ENCODE measurements around the gene XAGE2. TPM values are rescaled to one million over a fixed set of nuclear protein-coding genes. Genes with fewer than 3 reads are reported as not detected.

XAGE2 gene
- total RNA-seq, 2 experiments from 2014 or later: not detected

GRCh38 chrX:52363247-52363883 lies 5.5 kb upstream of the XAGE2 start:
- intact Hi-C loops (cut with micrococcal nuclease): no loop called here
- Mint-ChIP-seq H3K9me3 (no peaks in the 10 kb centered on the region), H3K27me3 (ENCODE audit: low read depth) (peaks cover 10% of the 10 kb centered on the region), H3K4me3 (no peak overlapping the region), H3K4me1 (ENCODE audit: low read depth) (no peaks in the 10 kb centered on the region), H3K36me3 (ENCODE audit: low read depth) (no peaks in the 10 kb centered on the region), H3K27ac (no peak overlapping the region)
- CTCF ChIA-PET: no interaction called here
- DNase-seq: no peak

- no peak overlapping the region for H3K4me3 Mint-ChIP-seq
- peaks cover 2% of the 10 kb centered on the region for H3K27me3 Mint-ChIP-seq (ENCODE audit: low read depth)
- no peak for DNase-seq
- H3K9me3 Mint-ChIP-seq: no peaks in the 10 kb centered on the region
- no peaks in the 10 kb centered on the region for H3K4me1 Mint-ChIP-seq (ENCODE audit: low read depth)
- H3K27ac Mint-ChIP-seq: no peak overlapping the region
- H3K36me3 Mint-ChIP-seq (ENCODE audit: low read depth): no peaks in the 10 kb centered on the region
- intact Hi-C loops (cut with micrococcal nuclease): no loop called here
- CTCF ChIA-PET: no interaction called here
These were observed 10.0 kb downstream of the XAGE2 start for GRCh38 chrX:52378870-52379269.

GRCh38 chrX:52380993-52381392 lies 12.2 kb downstream of the XAGE2 start:
- peaks cover 2% of the 10 kb centered on the region for H3K27me3 Mint-ChIP-seq (ENCODE audit: low read depth)
- intact Hi-C loops (cut with micrococcal nuclease): no loop called here
- H3K4me1 Mint-ChIP-seq (ENCODE audit: low read depth): no peaks in the 10 kb centered on the region
- H3K4me3 Mint-ChIP-seq: no peak overlapping the region
- CTCF ChIA-PET: no interaction called here
- no peaks in the 10 kb centered on the region for H3K36me3 Mint-ChIP-seq (ENCODE audit: low read depth)
- no peak overlapping the region for H3K27ac Mint-ChIP-seq
- no peak for DNase-seq
- no peaks in the 10 kb centered on the region for H3K9me3 Mint-ChIP-seq

GRCh38 chrX:52410439-52411394 lies 41.9 kb downstream of the XAGE2 start:
- H3K9me3 Mint-ChIP-seq: no peaks in the 10 kb centered on the region
- H3K4me1 Mint-ChIP-seq (ENCODE audit: low read depth): no peaks in the 10 kb centered on the region
- H3K27ac Mint-ChIP-seq: no peak overlapping the region
- CTCF ChIA-PET: no interaction called here
- H3K36me3 Mint-ChIP-seq (ENCODE audit: low read depth): no peaks in the 10 kb centered on the region
- DNase-seq: no peak
- intact Hi-C loops (cut with micrococcal nuclease): no loop called here
- H3K27me3 Mint-ChIP-seq (ENCODE audit: low read depth): no peaks in the 10 kb centered on the region
- H3K4me3 Mint-ChIP-seq: no peak overlapping the region

- intact Hi-C loops (cut with micrococcal nuclease): no loop called here
- no peak overlapping the region for H3K4me3 Mint-ChIP-seq
- H3K27ac Mint-ChIP-seq: no peak overlapping the region
- no peaks in the 10 kb centered on the region for H3K4me1 Mint-ChIP-seq (ENCODE audit: low read depth)
- no peak for DNase-seq
- H3K27me3 Mint-ChIP-seq (ENCODE audit: low read depth): no peaks in the 10 kb centered on the region
- CTCF ChIA-PET: interaction anchor here (0.6 kb wide), 1 partner anchor 623 kb away, joined by 3 read pairs; no protein-coding TSS in a partner anchor
- no peaks in the 10 kb centered on the region for H3K36me3 Mint-ChIP-seq (ENCODE audit: low read depth)
- H3K9me3 Mint-ChIP-seq: no peaks in the 10 kb centered on the region
These were observed 46.5 kb downstream of the XAGE2 start for GRCh38 chrX:52415304-52415703.

GRCh38 chrX:52416816-52417215 lies 48.0 kb downstream of the XAGE2 start:
- CTCF ChIA-PET: no interaction called here
- intact Hi-C loops (cut with micrococcal nuclease): no loop called here
- Mint-ChIP-seq H3K27me3 (ENCODE audit: low read depth) (no peaks in the 10 kb centered on the region), H3K4me1 (ENCODE audit: low read depth) (no peaks in the 10 kb centered on the region), H3K27ac (no peak overlapping the region), H3K36me3 (ENCODE audit: low read depth) (no peaks in the 10 kb centered on the region), H3K4me3 (no peak overlapping the region), H3K9me3 (no peaks in the 10 kb centered on the region)
- no peak for DNase-seq

GRCh38 chrX:52420824-52421443 lies 52.1 kb downstream of the XAGE2 start:
- Mint-ChIP-seq H3K27me3 (ENCODE audit: low read depth) (no peaks in the 10 kb centered on the region), H3K9me3 (no peaks in the 10 kb centered on the region), H3K4me3 (no peak overlapping the region), H3K27ac (no peak overlapping the region), H3K4me1 (ENCODE audit: low read depth) (no peaks in the 10 kb centered on the region), H3K36me3 (ENCODE audit: low read depth) (no peaks in the 10 kb centered on the region)
- DNase-seq: no peak
- intact Hi-C loops (cut with micrococcal nuclease): no loop called here
- CTCF ChIA-PET: no interaction called here

- intact Hi-C loops (cut with micrococcal nuclease): no loop called here
- no peak overlapping the region for H3K4me3 Mint-ChIP-seq
These were observed 54.1 kb downstream of the XAGE2 start for GRCh38 chrX:52422884-52423283.

GRCh38 chrX:52424656-52425055 lies 55.8 kb downstream of the XAGE2 start:
- no peak overlapping the region for H3K27ac Mint-ChIP-seq
- H3K9me3 Mint-ChIP-seq: no peaks in the 10 kb centered on the region
- CTCF ChIA-PET: no interaction called here
- H3K27me3 Mint-ChIP-seq (ENCODE audit: low read depth): no peaks in the 10 kb centered on the region
- DNase-seq: no peak
- H3K4me3 Mint-ChIP-seq: no peak overlapping the region
- no peaks in the 10 kb centered on the region for H3K4me1 Mint-ChIP-seq (ENCODE audit: low read depth)
- no peaks in the 10 kb centered on the region for H3K36me3 Mint-ChIP-seq (ENCODE audit: low read depth)
- intact Hi-C loops (cut with micrococcal nuclease): no loop called here

More at GRCh38 chrX:52422884-52423283, 54.1 kb downstream of the XAGE2 start:
- no peak for DNase-seq
- Mint-ChIP-seq H3K36me3 (ENCODE audit: low read depth) (no peaks in the 10 kb centered on the region), H3K9me3 (no peaks in the 10 kb centered on the region), H3K4me1 (ENCODE audit: low read depth) (no peaks in the 10 kb centered on the region), H3K27me3 (ENCODE audit: low read depth) (no peaks in the 10 kb centered on the region), H3K27ac (no peak overlapping the region)
- CTCF ChIA-PET: no interaction called here

Small RNA genes lying within 50 kb of the gene (microRNA-seq; reads per million reads assigned to microRNA genes)
- not detected for gene MIR8088 (ENCODE audit: borderline microRNAs expressed, borderline replicate concordance)

Other genes with a start within 250 kb of the XAGE2 start
- under 1 TPM in 1 of 2 experiments, not detected in 1; 0.25 TPM for gene MAGED4, start 184.1 kb upstream of the XAGE2 start, total RNA-seq
- gene XAGE1A, start 126.8 kb downstream of the XAGE2 start, total RNA-seq: not detected
- not detected for gene XAGE1B, start 148.0 kb downstream of the XAGE2 start, total RNA-seq

Measured in activated naive CD4-positive, alpha-beta T cell treated with anti-CD3 and anti-CD28 coated beads for 36 hours (primary cell).